Endodermal cell (in vitro differentiated cells): Measurements from ENCODE around the gene ZNF497. TPM values are rescaled to one million over a fixed set of nuclear protein-coding genes. Genes with fewer than 3 reads are reported as not detected.
A peak's percentile ranks its signal among the peaks of the same experiment; 100 is the strongest.

Experiments
- DNase-seq: peaks from one replicate; pipeline ENCODE4 v3.0.0-alpha.2; 2017
- H3K27ac ChIP-seq: 2 replicates; pipeline ENCODE4 v1.5.1; 2013; ENCODE audit warnings: mild to moderate bottlenecking, low read depth, low read length, moderate library complexity
- H3K27me3 ChIP-seq: 2 replicates; pipeline ENCODE4 v1.6.1; 2013; ENCODE audit warnings: mild to moderate bottlenecking, low read length, moderate library complexity; ENCODE audit not compliant: insufficient read depth, control insufficient read depth, poor library complexity, severe bottlenecking
- H3K36me3 ChIP-seq: 2 replicates; pipeline ENCODE4 v1.7.0; 2013; ENCODE audit warnings: mild to moderate bottlenecking, low read length, moderate library complexity; ENCODE audit not compliant: control insufficient read depth, insufficient read depth
- H3K4me1 ChIP-seq: one replicate; pipeline ENCODE4 v1.7.0; 2013; ENCODE audit warnings: low read length; ENCODE audit not compliant: control insufficient read depth, insufficient read depth
- H3K4me3 ChIP-seq: 2 replicates; pipeline ENCODE4 v1.5.1; 2013; ENCODE audit warnings: mild to moderate bottlenecking, low read length, moderate library complexity
- H3K9ac ChIP-seq: 2 replicates; pipeline ENCODE4 v1.6.1; 2013; ENCODE audit warnings: mild to moderate bottlenecking, low read length, moderate library complexity; ENCODE audit not compliant: poor library complexity, severe bottlenecking; ENCODE audit errors: extremely low read depth
- H3K9me3 ChIP-seq: 2 replicates; pipeline ENCODE4 v1.6.1; 2013; ENCODE audit warnings: mild to moderate bottlenecking, low read length, moderate library complexity; ENCODE audit not compliant: control insufficient read depth
- H3K27ac Mint-ChIP-seq: 2 replicates; pipeline ENCODE4 v1.8.0; 2020; ENCODE audit warnings: mixed read lengths
- H3K27me3 Mint-ChIP-seq: 2 replicates; pipeline ENCODE4 v1.8.0; 2021; ENCODE audit warnings: mild to moderate bottlenecking, mixed read lengths; ENCODE audit not compliant: insufficient read depth
- H3K36me3 Mint-ChIP-seq: 2 replicates; pipeline ENCODE4 v1.8.0; 2020; ENCODE audit warnings: low read depth, mixed read lengths
- H3K4me1 Mint-ChIP-seq: 2 replicates; pipeline ENCODE4 v1.8.0; 2020; ENCODE audit warnings: mixed read lengths
- H3K4me3 Mint-ChIP-seq: 2 replicates; pipeline ENCODE4 v1.8.0; 2020; ENCODE audit warnings: mild to moderate bottlenecking, moderate library complexity, mixed read lengths
- H3K9me3 Mint-ChIP-seq: 2 replicates; pipeline ENCODE4 v1.8.0; 2020; ENCODE audit warnings: mild to moderate bottlenecking, mixed read lengths
- CTCF ChIP-seq: fragments of 200-600 bp; sonication (generic); conservative IDR thresholded peaks from 2 replicates; pipeline ENCODE4 v1.5.0; 2021; ENCODE audit warnings: antibody characterized with exemption, mild to moderate bottlenecking
- WGBS, 2 experiments: methylation state at CpG; one replicate each; pipeline versions ENCODE4 v1.1.5 to v1.1.7; 2013; ENCODE audit warnings: missing lambda C conversion rate in 2 of 2, mixed read lengths in 1 of 2; ENCODE audit not compliant: insufficient coverage in 1 of 2, insufficient read length in 1 of 2; 5-methylcytosine and 5-hydroxymethylcytosine counted together
- total RNA-seq, 2 donors: library from RNA; stranded (reverse); fragmentation: NEBNext Ultra II Directional in 1 of 2; extraction: Animal tissue kit (Norgen Biotek cat#: 25700) in 1 of 2; gene quantifications; 2 replicates in 1 of 2; 3 replicates in 1 of 2; pipeline ENCODE4 v1.2.1, GENCODE V29; 2021

Gene ZNF497
- total RNA-seq, 2 donors from 2014 or later, result 5.2 to 5.9 TPM

- H3K4me1 Mint-ChIP-seq, result no peaks in the 10 kb centered on the region
Observed at GRCh38 chr19:58372311-58373133, 10.0 kb upstream of the ZNF497 start.

DNA sequence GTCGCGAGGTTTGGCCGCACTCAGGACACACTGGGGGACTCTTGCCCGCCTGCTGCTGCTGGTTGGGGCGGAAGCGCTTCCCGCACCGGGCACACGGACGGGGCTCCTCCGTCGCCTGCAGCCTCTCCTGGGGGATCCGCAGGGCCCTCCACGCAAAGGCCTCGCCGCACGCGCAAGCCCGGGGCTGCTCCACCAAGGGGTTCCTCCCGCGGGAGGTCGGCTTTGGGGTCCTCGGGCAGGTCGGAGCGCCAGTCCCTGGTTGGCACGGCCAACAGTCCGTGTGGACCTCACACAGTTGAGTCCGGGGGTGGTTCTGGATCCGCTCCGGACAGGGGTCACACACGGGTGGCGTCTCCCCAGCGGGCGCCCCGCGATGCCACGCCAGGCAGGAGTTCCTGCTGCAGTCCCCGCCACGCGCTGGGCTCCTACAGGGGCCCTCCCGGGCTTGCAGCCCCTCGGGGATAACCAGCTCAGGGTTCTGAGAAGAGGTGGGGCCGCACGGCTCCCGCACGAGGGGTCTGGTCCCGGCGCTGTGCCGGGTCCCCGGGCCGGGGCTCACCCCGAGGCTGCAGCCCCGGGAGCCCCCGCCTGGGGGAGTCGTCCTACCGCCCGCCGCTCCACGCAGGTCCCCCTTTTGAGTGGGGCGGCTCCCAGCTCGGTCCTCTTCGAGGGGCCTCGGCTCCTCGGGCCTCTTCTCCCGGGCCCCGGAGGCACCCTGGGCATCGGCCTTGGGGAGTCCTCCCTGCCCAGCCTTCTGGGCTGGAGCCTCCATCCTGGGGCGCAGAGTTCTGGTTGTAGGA, 6.2 kb upstream of the ZNF497 start:
- peak; percentile 14 for TF ChIP-seq CTCF
- Mint-ChIP-seq H3K27ac (no peak overlapping the region), H3K36me3 (peaks cover 7% of the 10 kb centered on the region), H3K4me1 (no peaks in the 10 kb centered on the region), H3K4me3 (no peak overlapping the region), H3K9me3 (no peaks in the 10 kb centered on the region), H3K27me3 (no peaks in the 10 kb centered on the region)
- Histone ChIP-seq H3K9ac (no peak overlapping the region), H3K4me3 (no peak overlapping the region), H3K36me3 (no peaks in the 10 kb centered on the region), H3K4me1 (no peaks in the 10 kb centered on the region), H3K27ac (no peak overlapping the region), H3K9me3 (no peaks in the 10 kb centered on the region), H3K27me3 (no peaks in the 10 kb centered on the region)
- WGBS, 2 experiments, result 95 to 96% methylated on average over 49 to 68 of the region's 68 CpGs
- no peak for DNase-seq

More at GRCh38 chr19:58372311-58373133, 10.0 kb upstream of the ZNF497 start:
- Histone ChIP-seq H3K36me3 (no peaks in the 10 kb centered on the region), H3K27ac (no peak overlapping the region), H3K4me3 (no peak overlapping the region), H3K4me1 (no peaks in the 10 kb centered on the region), H3K9me3 (no peaks in the 10 kb centered on the region), H3K27me3 (no peaks in the 10 kb centered on the region), H3K9ac (no peak overlapping the region)
- H3K36me3 Mint-ChIP-seq, result peaks cover 4% of the 10 kb centered on the region
- H3K27me3 Mint-ChIP-seq, result no peaks in the 10 kb centered on the region
- TF ChIP-seq CTCF, result peak; percentile 73
- DNase-seq, result peak; percentile 69
- no peak overlapping the region for H3K27ac Mint-ChIP-seq
- H3K9me3 Mint-ChIP-seq, result no peaks in the 10 kb centered on the region
- 84 to 89% methylated on average over 15 of the region's 15 CpGs for WGBS, 2 experiments
- no peak overlapping the region for H3K4me3 Mint-ChIP-seq

GRCh38 chr19:58367698-58368454, 5.3 kb upstream of the ZNF497 start:
- Mint-ChIP-seq H3K4me3 (no peak overlapping the region), H3K9me3 (no peaks in the 10 kb centered on the region), H3K36me3 (peaks cover 7% of the 10 kb centered on the region), H3K27ac (no peak overlapping the region), H3K4me1 (no peaks in the 10 kb centered on the region), H3K27me3 (no peaks in the 10 kb centered on the region)
- 95 to 97% methylated on average over 91 to 106 of the region's 106 CpGs for WGBS, 2 experiments
- Histone ChIP-seq H3K9ac (no peak overlapping the region), H3K27me3 (no peaks in the 10 kb centered on the region), H3K4me1 (no peaks in the 10 kb centered on the region), H3K36me3 (no peaks in the 10 kb centered on the region), H3K27ac (no peak overlapping the region), H3K4me3 (no peak overlapping the region), H3K9me3 (no peaks in the 10 kb centered on the region)
- no peak for DNase-seq
- no peak for TF ChIP-seq CTCF
